ENCODE results near the gene BUD23. TPM values are rescaled to one million over a fixed set of nuclear protein-coding genes. Genes with fewer than 3 reads are reported as not detected.
A peak's percentile ranks its signal among the peaks of the same experiment; 100 is the strongest.
"Not testable (repeated sequence)": the region's sequence is repeated elsewhere in the genome, so short reads cannot be mapped to it uniquely, and the experiment has no call there.

BUD23 gene
- total and polyA plus RNA-seq, 11 donors, result 57.4 to 150 (median 69.6) TPM

DNA sequence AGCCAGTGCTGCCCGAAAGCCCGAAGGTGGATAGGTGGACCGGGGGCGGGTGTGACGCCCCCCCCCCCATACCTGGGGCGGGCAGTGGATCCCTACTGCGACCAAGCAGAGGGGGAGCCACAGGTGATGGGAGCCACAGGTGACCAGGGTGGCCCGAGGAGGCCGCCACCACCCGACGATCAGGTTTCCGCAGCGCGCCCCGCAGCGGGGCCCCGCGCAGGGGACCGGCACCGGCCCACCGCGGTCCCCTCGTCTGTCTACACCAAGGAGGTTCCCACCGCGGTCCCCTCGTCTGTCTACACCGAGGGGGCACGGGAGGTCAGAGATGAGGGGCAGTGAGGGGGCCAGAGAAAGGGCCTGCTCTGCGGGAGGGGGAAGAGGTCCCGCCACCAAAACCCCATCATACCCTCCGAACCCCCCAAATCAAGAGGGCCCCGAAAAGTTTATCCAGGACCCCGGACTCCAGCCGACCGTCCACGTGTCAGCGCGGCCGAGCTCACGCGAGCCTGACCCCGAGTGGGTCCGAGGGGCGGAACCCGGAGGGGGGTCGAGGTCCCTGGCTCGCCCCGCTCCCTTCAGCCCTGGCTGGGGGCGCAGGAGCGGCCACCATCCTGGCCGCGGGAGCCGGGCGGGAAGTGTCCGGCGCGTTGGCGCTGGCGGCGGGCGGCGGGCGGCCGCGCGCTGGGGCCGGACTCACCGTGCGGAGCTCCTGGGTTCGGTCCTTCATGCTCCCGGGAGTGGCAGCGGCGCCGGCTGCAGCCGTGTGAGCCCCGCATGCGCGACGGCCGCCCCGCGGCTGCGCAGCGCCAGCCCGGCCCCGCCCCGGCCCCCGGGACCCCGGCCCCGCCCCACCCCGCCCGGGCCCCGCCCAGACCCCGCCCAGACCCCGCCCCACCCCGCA is 35.8 kb downstream of the BUD23 start, which contains the start of gene STX1A:
TSS of gene STX1A (minus strand) at position 765 of the 901 bp plus-strand sequence. CDS start at position 727, 38 bp downstream.
- intact Hi-C loops (cut with DNase I), result loop anchor here in 3 of 10 donors (5.0 kb wide), 2 partner anchors 37 to 52 kb away; partner anchors contain the start of genes BUD23 (in 2 of the 3), DNAJC30 (in 2 of the 3) and VPS37D (in 2 of the 3)
- Histone ChIP-seq H3K4me1 (peaks cover 0 to 36% (median 14%) of the 10 kb centered on the region in 12 donors), H3K36me3 (no peaks in the 10 kb centered on the region), H3K9me3 (no peaks in the 10 kb centered on the region), H3K27me3 (peaks cover 0 to 32% (median 3%) of the 10 kb centered on the region in 9 donors), H3K4me3 (peak within 1 kb of the TSS; percentile 58 to 96 (median 78)), H3K27ac (peak within 1 kb of the TSS in 5 of 12 donors; percentile 15 to 71 (median 48))
- WGBS, 4 donors, result 1 to 4% (median 2%) methylated on average over 28 to 96 of the region's 96 CpGs
- DNase-seq (peak; percentile 58 to 88 (median 73)), ATAC-seq (peak; percentile 16 to 87 (median 72))
- TF ChIP-seq, protein P1, sequence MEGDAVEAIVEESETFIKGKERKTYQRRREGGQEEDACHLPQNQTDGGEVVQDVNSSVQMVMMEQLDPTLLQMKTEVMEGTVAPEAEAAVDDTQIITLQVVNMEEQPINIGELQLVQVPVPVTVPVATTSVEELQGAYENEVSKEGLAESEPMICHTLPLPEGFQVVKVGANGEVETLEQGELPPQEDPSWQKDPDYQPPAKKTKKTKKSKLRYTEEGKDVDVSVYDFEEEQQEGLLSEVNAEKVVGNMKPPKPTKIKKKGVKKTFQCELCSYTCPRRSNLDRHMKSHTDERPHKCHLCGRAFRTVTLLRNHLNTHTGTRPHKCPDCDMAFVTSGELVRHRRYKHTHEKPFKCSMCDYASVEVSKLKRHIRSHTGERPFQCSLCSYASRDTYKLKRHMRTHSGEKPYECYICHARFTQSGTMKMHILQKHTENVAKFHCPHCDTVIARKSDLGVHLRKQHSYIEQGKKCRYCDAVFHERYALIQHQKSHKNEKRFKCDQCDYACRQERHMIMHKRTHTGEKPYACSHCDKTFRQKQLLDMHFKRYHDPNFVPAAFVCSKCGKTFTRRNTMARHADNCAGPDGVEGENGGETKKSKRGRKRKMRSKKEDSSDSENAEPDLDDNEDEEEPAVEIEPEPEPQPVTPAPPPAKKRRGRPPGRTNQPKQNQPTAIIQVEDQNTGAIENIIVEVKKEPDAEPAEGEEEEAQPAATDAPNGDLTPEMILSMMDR (IDR thresholded peaks at IDR 0.05), result no peak
- peak in 1 of 2 donors; percentile 55 for TF ChIP-seq POLR2A (IDR thresholded peaks at IDR 0.05)

DNA sequence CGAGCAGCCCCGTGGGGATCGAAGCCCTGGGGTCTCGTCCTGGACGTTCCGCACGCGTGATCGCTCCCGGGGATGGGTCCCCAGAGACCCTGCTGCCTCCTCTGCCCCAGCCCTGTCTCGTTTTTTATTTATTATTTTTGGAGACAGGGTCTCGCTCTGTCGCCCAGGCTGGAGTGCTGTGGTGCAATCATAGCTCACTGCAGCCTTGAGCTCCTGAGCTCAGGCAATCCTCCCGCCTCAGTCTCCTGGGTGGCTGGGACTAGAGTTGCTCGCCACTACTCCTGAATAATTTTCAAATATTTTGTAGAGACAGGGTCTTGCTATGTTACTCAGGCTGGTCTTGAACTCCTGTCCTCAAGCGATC is 36.4 kb downstream of the BUD23 start:
- peak overlapping the region in 1 of 12 donors; percentile 15 for H3K27ac ChIP-seq
- peaks cover 0 to 32% (median 3%) of the 10 kb centered on the region in 9 donors for H3K27me3 ChIP-seq
- peak overlapping the region in 10 of 12 donors; percentile 32 to 96 (median 82) for H3K4me3 ChIP-seq
- TF ChIP-seq, protein P1 (IDR thresholded peaks at IDR 0.05), result no peak
- TF ChIP-seq POLR2A (IDR thresholded peaks at IDR 0.05), result no peak
- WGBS, 4 donors, result 8 to 26% (median 10%) methylated on average over 6 to 16 of the region's 16 CpGs
- H3K9me3 ChIP-seq, result no peaks in the 10 kb centered on the region
- intact Hi-C loops (cut with DNase I), result loop anchor here in 4 of 10 donors (5.0 kb wide), 2 partner anchors 37 to 52 kb away; partner anchors contain the start of genes VPS37D (in 3 of the 4), BUD23 (in 2 of the 4) and DNAJC30 (in 2 of the 4)
- H3K4me1 ChIP-seq, result peaks cover 0 to 36% (median 14%) of the 10 kb centered on the region in 12 donors
- DNase-seq, result no peak
- no peaks in the 10 kb centered on the region for H3K36me3 ChIP-seq
- peak in 1 of 4 donors; percentile 11 for ATAC-seq

DNA sequence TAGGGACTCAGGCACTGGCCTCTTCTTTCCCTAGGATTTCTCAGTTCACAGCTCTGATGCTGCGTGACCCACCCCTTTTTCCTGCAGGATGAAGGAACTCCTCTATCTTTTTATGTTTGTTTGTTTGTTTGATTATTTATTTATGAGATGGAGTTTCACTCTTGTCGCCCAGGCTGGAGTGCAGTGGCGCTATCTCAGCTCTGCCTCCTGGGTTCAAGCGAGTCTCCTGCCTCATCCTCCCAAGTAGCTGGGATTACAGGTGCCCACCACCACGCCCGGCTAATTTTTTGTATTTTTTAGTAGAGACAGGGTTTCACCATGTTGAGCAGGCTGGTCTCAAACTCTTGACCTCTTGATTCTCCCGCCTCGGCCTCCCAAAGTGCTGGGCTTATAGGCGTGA is 37.0 kb downstream of the BUD23 start:
- H3K4me1 ChIP-seq, result peaks cover 0 to 34% (median 14%) of the 10 kb centered on the region in 12 donors
- WGBS, 4 donors, result 91 to 96% (median 94%) methylated on average over 9 of the region's 9 CpGs
- intact Hi-C loops (cut with DNase I), result loop anchor here in 1 of 10 donors (5.0 kb wide), 1 partner anchor 53 kb away; the partner anchor contains the start of gene VPS37D
- H3K9me3 ChIP-seq, H3K36me3 ChIP-seq, ATAC-seq, DNase-seq, H3K4me3 ChIP-seq, H3K27ac ChIP-seq: not testable (repeated sequence)
- H3K27me3 ChIP-seq, result peaks cover 0 to 30% (median 3%) of the 10 kb centered on the region in 9 donors

DNA sequence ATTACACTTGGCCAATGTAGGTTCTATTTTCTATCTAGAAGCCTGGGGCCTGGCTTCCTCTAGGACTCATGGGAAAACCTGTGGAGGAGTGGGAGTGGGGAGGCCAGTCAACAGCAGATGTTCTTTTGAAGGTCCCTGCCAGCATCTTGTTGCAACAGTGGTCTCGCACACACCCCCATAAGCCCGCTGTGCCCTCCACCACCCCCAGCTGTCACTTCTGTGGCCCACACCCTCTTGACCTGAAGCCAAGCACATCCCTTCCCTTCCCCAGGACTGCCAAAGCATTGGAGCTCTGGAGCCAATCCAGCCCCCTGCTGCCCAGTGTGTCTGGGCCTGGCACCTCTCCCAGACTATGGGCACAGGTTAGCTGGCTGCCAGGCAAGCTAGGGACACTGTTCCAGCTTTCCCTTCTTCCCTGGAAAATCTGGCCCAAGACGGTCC is 38.0 kb downstream of the BUD23 start:
- TF ChIP-seq, protein P1 (IDR thresholded peaks at IDR 0.05), result no peak
- TF ChIP-seq POLR2A (IDR thresholded peaks at IDR 0.05), result no peak
- DNase-seq, result peak; percentile 80 to 88 (median 81)
- Histone ChIP-seq H3K27ac (peak overlapping the region in 5 of 12 donors; percentile 22 to 54 (median 42)), H3K4me1 (peaks cover 0 to 32% (median 14%) of the 10 kb centered on the region in 12 donors), H3K27me3 (peaks cover 0 to 24% (median 4%) of the 10 kb centered on the region in 9 donors), H3K9me3 (no peaks in the 10 kb centered on the region), H3K4me3 (no peak overlapping the region), H3K36me3 (no peaks in the 10 kb centered on the region)
- 31 to 58% (median 46%) methylated on average over 3 of the region's 3 CpGs for WGBS, 4 donors
- intact Hi-C loops (cut with DNase I), result loop anchor here in 1 of 10 donors (5.0 kb wide), 1 partner anchor 54 kb away; the partner anchor contains the start of gene VPS37D
- ATAC-seq, result peak; percentile 81 to 89 (median 85)

DNA sequence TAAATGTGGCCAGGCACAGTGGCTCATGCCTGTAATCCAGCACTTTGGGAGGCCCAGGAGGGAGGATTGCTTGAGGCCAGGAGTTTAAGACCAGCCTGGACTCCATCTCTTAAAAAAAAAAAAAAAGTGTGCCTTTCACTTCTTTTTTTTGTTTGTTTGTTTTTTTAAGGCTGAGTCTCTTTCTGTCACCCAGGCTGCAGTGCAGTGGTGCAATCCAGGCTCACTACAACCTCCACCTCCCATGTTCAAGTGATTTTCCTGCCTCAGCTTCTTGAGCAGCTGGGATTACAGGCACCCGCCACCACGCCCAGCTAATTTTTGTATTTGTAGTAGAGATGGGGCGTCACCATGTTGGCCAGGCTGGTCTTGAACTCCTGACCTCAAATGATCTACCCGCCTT is 38.8 kb downstream of the BUD23 start:
- H3K9me3 ChIP-seq, ATAC-seq, H3K4me3 ChIP-seq, DNase-seq, H3K36me3 ChIP-seq: not testable (repeated sequence)
- intact Hi-C loops (cut with DNase I), result loop anchor here in 1 of 10 donors (5.0 kb wide), 1 partner anchor 55 kb away; the partner anchor contains the start of gene VPS37D
- 84 to 85% (median 85%) methylated on average over 4 of the region's 4 CpGs for WGBS, 4 donors
- peak overlapping the region in 2 of 12 donors; percentile 37 to 42 for H3K27ac ChIP-seq
- peaks cover 0 to 25% (median 11%) of the 10 kb centered on the region in 12 donors for H3K4me1 ChIP-seq
- H3K27me3 ChIP-seq, result peaks cover 0 to 28% (median 4%) of the 10 kb centered on the region in 9 donors

Data from heart left ventricle (tissue), 16 donors.